Small intestine (tissue), 7 donors: Measurements from ENCODE around the gene IGSF3. TPM values are rescaled to one million over a fixed set of nuclear protein-coding genes. Genes with fewer than 3 reads are reported as not detected.
A peak's percentile ranks its signal among the peaks of the same experiment; 100 is the strongest.
"Not testable (repeated sequence)": the region's sequence is repeated elsewhere in the genome, so short reads cannot be mapped to it uniquely, and the experiment has no call there.

Source experiments
- DNase-seq, 2 donors: peaks; one replicate each; pipeline versions ENCODE4 v3.0.0 to v3.0.0-alpha.2; 2013
- FAIRE-seq: peaks from 2 replicates; lab custom pipeline; 2012; peaks lifted over from hg19 to GRCh38; lab: Jason Lieb, UNC
- H3K27ac ChIP-seq, 3 donors: one replicate each; pipeline ENCODE4 v1.5.1; 2013; ENCODE audit warnings: low read length in 2 of 3, mild to moderate bottlenecking in 2 of 3, control low read depth in 1 of 3, inconsistent platforms in 1 of 3, low read depth in 1 of 3, moderate library complexity in 1 of 3
- H3K27me3 ChIP-seq, 3 donors: one replicate each; pipeline ENCODE4 v1.6.1; 2013; ENCODE audit warnings: low read length in 3 of 3, inconsistent platforms in 1 of 3; ENCODE audit not compliant: control insufficient read depth in 3 of 3, insufficient read depth in 3 of 3
- H3K36me3 ChIP-seq, 3 donors: one replicate each; pipeline ENCODE4 v1.6.1; 2013; ENCODE audit warnings: low read length in 3 of 3, inconsistent platforms in 1 of 3, low read depth in 1 of 3, mild to moderate bottlenecking in 1 of 3, moderate library complexity in 1 of 3; ENCODE audit not compliant: control insufficient read depth in 3 of 3, insufficient read depth in 2 of 3
- H3K4me1 ChIP-seq, 3 donors: one replicate each; pipeline ENCODE4 v1.6.1; 2013; ENCODE audit warnings: low read length in 2 of 3, inconsistent platforms in 1 of 3, low read depth in 1 of 3, mild to moderate bottlenecking in 1 of 3, moderate library complexity in 1 of 3; ENCODE audit not compliant: control insufficient read depth in 3 of 3, insufficient read depth in 2 of 3
- H3K4me3 ChIP-seq, 3 donors: one replicate each; pipeline ENCODE4 v1.5.1; 2013; ENCODE audit warnings: low read length in 3 of 3, control low read depth in 1 of 3, inconsistent platforms in 1 of 3, low read depth in 1 of 3, mild to moderate bottlenecking in 1 of 3, moderate library complexity in 1 of 3
- H3K9me3 ChIP-seq, 2 donors: one replicate each; pipeline ENCODE4 v1.6.1; 2013; ENCODE audit warnings: low read depth in 1 of 2, low read length in 1 of 2; ENCODE audit not compliant: control insufficient read depth in 2 of 2, insufficient read depth in 1 of 2
- WGBS, 3 donors: extraction: QIAGEN DNeasy Blood & Tissue Kit; methylation state at CpG; one replicate each; pipeline ENCODE4 v1.1.7; 2013; 5-methylcytosine and 5-hydroxymethylcytosine counted together
- polyA plus RNA-seq, 4 donors: library from polyadenylated mRNA; stranded (reverse) in 3 of 4; unstranded in 1 of 4; fragments of 200-250 nt in 3 of 4; fragments of 120-200 nt in 1 of 4; gene quantifications; one replicate each; pipeline versions ENCODE4 v1.2.1 to v1.2.3, GENCODE V29; 2013
- donor health status: healthy with polysubstance abuse.
- donor health status: control.
- donor health status: control.
- donor health status: Bipolar disorder and iron deficiency.
- donor health status: healthy.

The IGSF3 gene
- polyA plus RNA-seq, 4 donors, result 5.4 to 44.8 (median 7.0) TPM

DNA sequence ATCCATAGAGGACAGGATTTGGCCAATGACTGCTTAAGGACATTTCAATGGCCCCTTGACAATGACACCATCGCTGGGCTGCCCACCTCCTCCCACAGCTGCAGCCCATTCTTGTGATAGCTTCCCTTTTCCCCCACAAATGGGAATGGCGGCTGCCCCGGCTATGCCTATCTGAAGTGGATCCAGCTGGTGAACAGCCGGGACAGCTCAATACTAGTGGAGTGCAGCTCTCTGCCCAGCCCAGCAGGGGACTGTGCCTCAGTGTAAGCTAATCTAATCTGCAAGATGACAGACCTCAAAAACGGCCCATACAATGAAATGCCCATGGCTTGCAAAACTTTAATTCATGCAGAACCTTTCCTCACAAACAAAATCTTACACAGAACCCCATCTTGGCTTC lies 49.7 kb downstream of the IGSF3 start:
- not testable (repeated sequence) for DNase-seq, H3K27ac ChIP-seq, H3K4me1 ChIP-seq, FAIRE-seq, H3K4me3 ChIP-seq, H3K9me3 ChIP-seq, H3K27me3 ChIP-seq
- H3K36me3 ChIP-seq, result peaks cover 0 to 17% (median 0%) of the 10 kb centered on the region in 3 donors
- 67 to 84% (median 69%) methylated on average over 5 of the region's 5 CpGs for WGBS, 3 donors

DNA sequence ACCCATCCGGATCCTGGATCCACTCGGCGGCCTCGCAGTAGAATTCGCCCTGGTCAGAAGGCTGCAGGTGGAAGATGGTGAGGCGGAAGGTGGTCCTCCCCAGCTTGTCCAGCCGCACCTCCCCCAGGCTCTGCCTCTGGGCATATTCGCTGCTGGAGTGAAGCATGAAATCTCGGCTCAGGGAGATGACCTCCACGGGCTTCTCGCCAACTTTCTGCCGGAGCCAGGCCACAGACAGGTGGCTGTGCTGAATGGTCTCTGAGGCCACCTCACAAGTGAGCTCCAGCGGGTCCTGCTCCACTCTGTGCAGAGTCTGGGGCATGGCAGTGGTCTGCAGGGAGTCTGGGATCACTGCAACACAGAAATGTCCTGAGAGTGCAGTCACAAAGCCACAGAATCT lies 53.7 kb downstream of the IGSF3 start:
- H3K27ac ChIP-seq, H3K4me3 ChIP-seq, FAIRE-seq, H3K27me3 ChIP-seq, DNase-seq, H3K4me1 ChIP-seq, H3K9me3 ChIP-seq: not testable (repeated sequence)
- peaks cover 0 to 26% (median 0%) of the 10 kb centered on the region in 3 donors for H3K36me3 ChIP-seq
- WGBS, 3 donors, result 92 to 93% (median 93%) methylated on average over 12 to 13 of the region's 13 CpGs

DNA sequence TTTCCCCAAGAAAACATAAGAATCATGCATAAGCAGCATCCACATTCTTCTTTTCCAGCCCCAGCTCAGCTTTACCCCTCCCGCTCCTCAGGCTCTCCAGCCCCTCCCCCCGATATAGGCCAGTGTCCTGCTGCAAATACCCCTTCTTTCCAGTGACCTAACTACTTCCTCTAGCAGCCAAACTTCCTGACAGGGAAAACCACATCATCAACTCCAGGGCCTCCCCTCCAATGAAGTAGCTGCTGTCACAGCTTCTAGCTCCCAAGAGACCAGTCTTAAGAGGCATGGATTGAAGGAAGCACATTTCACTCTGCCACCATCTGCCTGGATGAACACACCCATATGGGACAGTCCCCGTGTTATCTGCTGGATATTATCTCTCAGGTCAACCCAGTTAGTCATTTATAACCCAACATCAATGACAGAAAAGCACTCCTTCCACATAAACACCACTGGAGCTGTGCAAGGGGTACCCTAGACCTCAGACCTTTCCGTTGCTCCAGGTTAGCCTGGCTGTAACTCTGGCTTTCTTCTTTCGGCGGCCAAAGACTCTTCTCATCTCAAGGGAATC lies 57.6 kb downstream of the IGSF3 start:
- H3K27ac ChIP-seq, H3K4me3 ChIP-seq, FAIRE-seq, H3K4me1 ChIP-seq, H3K9me3 ChIP-seq, H3K27me3 ChIP-seq: not testable (repeated sequence)
- peaks cover 0 to 23% (median 0%) of the 10 kb centered on the region in 3 donors for H3K36me3 ChIP-seq
- peak; percentile 18 to 28 for DNase-seq
- 79 to 81% (median 79%) methylated on average over 6 of the region's 6 CpGs for WGBS, 3 donors

DNA sequence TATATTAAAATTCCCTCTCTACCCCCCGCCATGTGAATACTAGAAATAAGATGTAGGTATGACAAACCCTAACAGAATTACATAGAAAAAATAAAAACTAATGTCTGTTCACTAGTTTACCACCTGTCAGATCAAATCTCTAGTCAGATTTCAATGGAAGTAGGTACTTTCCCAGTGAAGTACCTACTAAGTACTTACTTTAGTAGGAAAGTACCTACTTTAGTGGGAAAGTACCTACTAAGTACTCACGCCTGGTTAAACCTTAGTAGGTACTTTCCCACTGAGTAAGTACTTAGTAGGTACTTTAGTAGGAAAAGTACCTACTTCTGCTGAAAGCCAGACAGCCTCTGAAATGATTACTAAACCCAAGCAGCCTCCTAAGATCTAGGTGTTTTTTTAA lies 58.7 kb downstream of the IGSF3 start:
- not testable (repeated sequence) for DNase-seq, FAIRE-seq, H3K27ac ChIP-seq, H3K4me1 ChIP-seq, H3K27me3 ChIP-seq, H3K4me3 ChIP-seq, H3K9me3 ChIP-seq
- 80 to 89% (median 85%) methylated on average over 2 of the region's 2 CpGs for WGBS, 3 donors
- peaks cover 0 to 22% (median 0%) of the 10 kb centered on the region in 3 donors for H3K36me3 ChIP-seq

DNA sequence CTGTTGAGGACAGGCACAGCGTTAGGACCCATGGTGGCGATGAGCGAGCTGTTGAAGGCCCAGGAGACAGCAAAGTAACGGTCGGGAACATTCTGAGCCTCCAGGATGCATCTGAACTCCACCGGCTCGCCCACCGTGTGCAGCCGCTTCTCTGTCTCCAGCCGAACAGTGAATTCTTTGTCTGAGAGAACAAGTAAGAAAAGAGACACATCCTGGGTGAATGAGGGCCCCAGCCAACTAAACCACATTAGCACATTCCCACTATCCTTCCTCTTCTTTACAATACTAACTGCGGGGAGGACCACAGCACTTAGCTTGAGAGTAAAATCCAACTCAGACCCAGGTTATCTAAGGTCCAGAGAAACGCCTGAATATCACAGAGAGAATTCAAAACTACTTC lies 59.4 kb downstream of the IGSF3 start:
- H3K27me3 ChIP-seq, DNase-seq, H3K4me3 ChIP-seq, H3K4me1 ChIP-seq, H3K27ac ChIP-seq, FAIRE-seq, H3K9me3 ChIP-seq: not testable (repeated sequence)
- peaks cover 0 to 21% (median 0%) of the 10 kb centered on the region in 3 donors for H3K36me3 ChIP-seq
- WGBS, 3 donors, result 91 to 95% (median 93%) methylated on average over 9 to 12 of the region's 12 CpGs

DNA sequence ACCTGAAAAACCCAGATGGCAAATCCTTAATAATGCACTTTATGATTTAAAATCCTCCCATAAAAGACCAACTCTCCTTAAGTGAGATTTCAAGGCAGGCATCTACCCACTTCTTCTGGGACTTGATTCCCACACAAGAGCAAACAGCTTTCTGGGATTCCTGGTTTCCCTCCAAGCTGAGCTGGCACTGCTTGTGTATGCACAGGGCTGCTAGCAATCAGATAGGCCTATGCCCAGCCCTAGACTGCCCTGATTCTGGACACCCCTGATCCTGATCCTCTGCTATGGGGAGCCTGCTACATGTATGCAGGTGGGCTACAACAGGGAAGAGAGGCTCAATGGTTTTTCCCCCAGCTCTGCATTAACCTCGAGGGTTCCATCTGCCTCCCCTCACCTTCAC lies 60.1 kb downstream of the IGSF3 start:
- H3K4me3 ChIP-seq, H3K9me3 ChIP-seq, FAIRE-seq, H3K27ac ChIP-seq, DNase-seq, H3K27me3 ChIP-seq, H3K4me1 ChIP-seq: not testable (repeated sequence)
- H3K36me3 ChIP-seq, result peaks cover 0 to 18% (median 0%) of the 10 kb centered on the region in 3 donors
- WGBS, 3 donors, result 60 to 83% (median 79%) methylated on average over 1 of the region's 1 CpG

DNA sequence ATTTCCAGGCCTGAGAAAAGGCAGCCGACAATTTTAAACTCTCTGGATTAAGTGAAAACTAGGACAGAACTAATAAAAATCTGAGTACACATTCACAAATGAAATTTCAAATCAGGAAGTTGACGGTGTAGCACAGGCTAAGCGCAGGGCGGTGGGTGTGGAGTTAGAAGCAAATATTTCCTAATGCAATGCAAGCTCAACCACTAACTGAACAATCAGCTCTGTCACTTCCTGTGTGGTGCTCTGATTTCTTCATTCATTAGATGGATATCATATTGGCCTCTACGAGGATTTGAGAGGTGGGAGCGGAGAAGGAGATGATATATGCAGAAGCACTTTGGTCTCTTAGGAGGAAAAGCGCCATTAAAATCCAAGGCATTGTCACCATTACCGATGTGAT lies 61.5 kb downstream of the IGSF3 start:
- H3K4me3 ChIP-seq, H3K27me3 ChIP-seq, H3K27ac ChIP-seq, H3K4me1 ChIP-seq, FAIRE-seq, DNase-seq, H3K9me3 ChIP-seq: not testable (repeated sequence)
- WGBS, 3 donors, result 76 to 92% (median 82%) methylated on average over 6 to 7 of the region's 8 CpGs
- H3K36me3 ChIP-seq, result peaks cover 0 to 15% (median 0%) of the 10 kb centered on the region in 3 donors

DNA sequence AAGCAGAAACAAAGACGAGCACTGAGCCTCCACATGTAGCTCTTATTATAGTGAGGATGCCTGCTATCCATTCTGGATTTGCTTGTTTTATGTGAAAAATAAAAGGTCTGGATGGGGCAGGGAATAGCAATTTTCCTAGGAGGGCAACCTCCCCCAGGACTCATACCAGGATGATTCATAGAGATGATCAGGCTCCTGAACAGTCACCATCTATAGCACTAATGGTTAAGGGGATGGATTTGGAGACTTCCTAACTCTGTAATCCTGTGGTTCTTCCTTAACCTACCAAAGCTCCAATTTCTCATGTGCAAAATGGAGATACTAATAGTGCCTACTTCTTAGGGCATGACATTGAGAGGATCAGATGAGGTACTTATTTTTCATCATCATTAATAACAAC lies 62.2 kb downstream of the IGSF3 start:
- no peaks in the 10 kb centered on the region for H3K27me3 ChIP-seq
- no peak for FAIRE-seq

DNA sequence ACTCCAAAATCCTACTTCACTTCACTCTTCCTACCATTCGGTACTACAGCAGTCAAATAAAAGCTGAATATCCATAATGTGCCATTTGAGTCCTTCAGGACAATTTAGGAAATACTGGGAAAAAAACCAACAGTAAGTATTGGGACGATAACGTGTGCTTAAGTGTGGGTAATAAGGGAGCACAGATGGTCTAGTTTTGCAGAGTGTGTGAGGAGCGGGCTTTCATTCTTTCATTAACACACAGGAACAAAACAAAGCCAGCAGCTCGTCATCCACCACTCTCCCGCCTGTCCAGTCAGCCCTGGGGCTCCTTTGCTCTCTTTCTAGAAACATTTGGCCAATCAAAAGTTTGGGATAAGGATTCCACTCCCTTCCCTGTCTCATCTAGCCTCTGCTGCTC lies 63.1 kb downstream of the IGSF3 start:
- H3K27me3 ChIP-seq, H3K9me3 ChIP-seq, H3K4me1 ChIP-seq, H3K27ac ChIP-seq, DNase-seq, H3K4me3 ChIP-seq, FAIRE-seq: not testable (repeated sequence)
- 86 to 95% (median 88%) methylated on average over 6 of the region's 6 CpGs for WGBS, 3 donors
- H3K36me3 ChIP-seq, result peaks cover 0 to 23% (median 0%) of the 10 kb centered on the region in 3 donors

More for the DNA sequence above, 62.2 kb downstream of the IGSF3 start:
- H3K9me3 ChIP-seq, result no peaks in the 10 kb centered on the region
- no peak overlapping the region for H3K27ac ChIP-seq
- no peak for DNase-seq
- H3K4me1 ChIP-seq, result peaks cover 0 to 3% (median 0%) of the 10 kb centered on the region in 3 donors
- 91 to 96% (median 96%) methylated on average over 1 of the region's 1 CpG for WGBS, 3 donors
- no peak overlapping the region for H3K4me3 ChIP-seq
- peaks cover 0 to 16% (median 0%) of the 10 kb centered on the region in 3 donors for H3K36me3 ChIP-seq
